Astrocyte (in vitro differentiated cells and primary cell): Measurements from ENCODE around the gene KAT7. TPM values are rescaled to one million over a fixed set of nuclear protein-coding genes. Genes with fewer than 3 reads are reported as not detected.
"Not testable (repeated sequence)": the region's sequence is repeated elsewhere in the genome, so short reads cannot be mapped to it uniquely, and the experiment has no call there.

Source experiments
- DNase-seq: peaks from one replicate; pipeline ENCODE4 v3.0.0-alpha.2; 2010; ENCODE audit warnings: low read depth
- FAIRE-seq: peaks from 2 replicates; lab custom pipeline; 2011; peaks lifted over from hg19 to GRCh38; lab: Jason Lieb, UNC
- H2AFZ ChIP-seq: 2 replicates; pipeline ENCODE4 v1.6.0; 2012; ENCODE audit warnings: low read depth, low read length, inconsistent platforms
- H3K27ac ChIP-seq: 2 replicates; pipeline ENCODE4 v1.5.1; 2011; ENCODE audit warnings: low read depth, low read length, inconsistent platforms
- H3K27me3 ChIP-seq: 2 replicates; pipeline ENCODE4 v1.6.0; 2011; ENCODE audit warnings: low read length, inconsistent platforms; ENCODE audit not compliant: insufficient read depth
- H3K36me3 ChIP-seq: 2 replicates; pipeline ENCODE4 v1.5.1; 2011; ENCODE audit warnings: low read length, inconsistent platforms; ENCODE audit not compliant: insufficient read depth
- H3K4me1 ChIP-seq: 2 replicates; pipeline ENCODE4 v1.5.1; 2011; ENCODE audit warnings: low read length, inconsistent platforms; ENCODE audit not compliant: insufficient read depth
- H3K4me2 ChIP-seq: 2 replicates; pipeline ENCODE4 v1.6.0; 2012; ENCODE audit warnings: low read length, inconsistent platforms
- H3K4me3 ChIP-seq: 2 replicates; pipeline ENCODE4 v1.5.1; 2011; ENCODE audit warnings: low read depth, mild to moderate bottlenecking, low read length, inconsistent platforms; ENCODE audit not compliant: insufficient read depth
- H3K79me2 ChIP-seq: 2 replicates; pipeline ENCODE4 v1.6.0; 2012; ENCODE audit warnings: mild to moderate bottlenecking, low read length, inconsistent platforms; ENCODE audit not compliant: insufficient read depth
- H3K9ac ChIP-seq: 2 replicates; pipeline ENCODE4 v1.6.0; 2012; ENCODE audit warnings: mild to moderate bottlenecking, low read length, inconsistent platforms
- H3K9me3 ChIP-seq: 2 replicates; pipeline ENCODE4 v1.5.1; 2012; ENCODE audit warnings: low read depth, mild to moderate bottlenecking, low read length, inconsistent platforms; ENCODE audit not compliant: insufficient read depth
- H4K20me1 ChIP-seq: 2 replicates; pipeline ENCODE4 v1.6.0; 2012; ENCODE audit warnings: low read length, inconsistent platforms; ENCODE audit not compliant: insufficient read depth
- H3K27ac Mint-ChIP-seq: one replicate; pipeline ENCODE4 v1.8.0; 2021; ENCODE audit warnings: mild to moderate bottlenecking, mixed read lengths; ENCODE audit not compliant: unreplicated experiment
- H3K27me3 Mint-ChIP-seq: one replicate; pipeline ENCODE4 v1.8.0; 2021; ENCODE audit warnings: low read depth, mixed read lengths; ENCODE audit not compliant: unreplicated experiment
- H3K36me3 Mint-ChIP-seq: one replicate; pipeline ENCODE4 v1.8.0; 2021; ENCODE audit warnings: low read depth, mixed read lengths; ENCODE audit not compliant: unreplicated experiment
- H3K4me1 Mint-ChIP-seq: one replicate; pipeline ENCODE4 v1.8.0; 2021; ENCODE audit warnings: low read depth, mixed read lengths; ENCODE audit not compliant: unreplicated experiment
- H3K4me3 Mint-ChIP-seq: one replicate; pipeline ENCODE4 v1.8.0; 2021; ENCODE audit warnings: mild to moderate bottlenecking, moderate library complexity, mixed read lengths; ENCODE audit not compliant: unreplicated experiment
- H3K9me3 Mint-ChIP-seq: one replicate; pipeline ENCODE4 v1.8.0; 2021; ENCODE audit warnings: mild to moderate bottlenecking, mixed read lengths; ENCODE audit not compliant: unreplicated experiment
- EZH2 ChIP-seq: IDR thresholded peaks from 2 replicates; pipeline ENCODE4 v1.6.1; 2012; ENCODE audit warnings: mild to moderate bottlenecking, low read length, inconsistent platforms; ENCODE audit not compliant: insufficient read depth
- total RNA-seq: library from RNA; stranded (reverse); gene quantifications from 2 replicates; pipeline ENCODE4 v1.2.1, GENCODE V29; 2021
- TF ChIP-seq, protein P1 (sequence below): IDR thresholded peaks from 2 replicates; pipeline ENCODE4 v1.5.1; 2011; ENCODE audit warnings: low read depth, mild to moderate bottlenecking, inconsistent platforms, low read length, moderate library complexity; ENCODE audit not compliant: insufficient read depth

KAT7 gene
- total RNA-seq, 1 donor from 2014 or later = 42.0 TPM

- Histone ChIP-seq H3K79me2 (no peaks in the 10 kb centered on the region), H3K9ac (no peak overlapping the region), H3K9me3 (no peaks in the 10 kb centered on the region), H3K4me2 (no peak overlapping the region), H3K36me3 (no peaks in the 10 kb centered on the region), H3K27ac (no peak overlapping the region), H3K27me3 (no peaks in the 10 kb centered on the region), H3K4me3 (no peak overlapping the region), H4K20me1 (peaks cover under 1% of the 10 kb centered on the region), H2AFZ (no peak overlapping the region), H3K4me1 (no peaks in the 10 kb centered on the region)
- DNase-seq (no peak), FAIRE-seq (no peak)
- Mint-ChIP-seq H3K4me1 (no peaks in the 10 kb centered on the region), H3K4me3 (no peak overlapping the region), H3K27ac (no peak overlapping the region), H3K27me3 (no peaks in the 10 kb centered on the region), H3K9me3 (peaks cover 2% of the 10 kb centered on the region), H3K36me3 (no peaks in the 10 kb centered on the region)
- TF ChIP-seq EZH2 = no peak
- TF ChIP-seq, protein P1, sequence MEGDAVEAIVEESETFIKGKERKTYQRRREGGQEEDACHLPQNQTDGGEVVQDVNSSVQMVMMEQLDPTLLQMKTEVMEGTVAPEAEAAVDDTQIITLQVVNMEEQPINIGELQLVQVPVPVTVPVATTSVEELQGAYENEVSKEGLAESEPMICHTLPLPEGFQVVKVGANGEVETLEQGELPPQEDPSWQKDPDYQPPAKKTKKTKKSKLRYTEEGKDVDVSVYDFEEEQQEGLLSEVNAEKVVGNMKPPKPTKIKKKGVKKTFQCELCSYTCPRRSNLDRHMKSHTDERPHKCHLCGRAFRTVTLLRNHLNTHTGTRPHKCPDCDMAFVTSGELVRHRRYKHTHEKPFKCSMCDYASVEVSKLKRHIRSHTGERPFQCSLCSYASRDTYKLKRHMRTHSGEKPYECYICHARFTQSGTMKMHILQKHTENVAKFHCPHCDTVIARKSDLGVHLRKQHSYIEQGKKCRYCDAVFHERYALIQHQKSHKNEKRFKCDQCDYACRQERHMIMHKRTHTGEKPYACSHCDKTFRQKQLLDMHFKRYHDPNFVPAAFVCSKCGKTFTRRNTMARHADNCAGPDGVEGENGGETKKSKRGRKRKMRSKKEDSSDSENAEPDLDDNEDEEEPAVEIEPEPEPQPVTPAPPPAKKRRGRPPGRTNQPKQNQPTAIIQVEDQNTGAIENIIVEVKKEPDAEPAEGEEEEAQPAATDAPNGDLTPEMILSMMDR = no peak
These were observed 31.2 kb upstream of the KAT7 start for GRCh38 chr17:49757151-49757777.

GRCh38 chr17:49758464-49759010 is 29.9 kb upstream of the KAT7 start:
- not testable (repeated sequence) for H3K27me3 ChIP-seq, H3K36me3 ChIP-seq, DNase-seq, H4K20me1 ChIP-seq, H3K4me1 Mint-ChIP-seq, H3K9me3 Mint-ChIP-seq, H3K9me3 ChIP-seq, FAIRE-seq, H3K79me2 ChIP-seq, H3K4me2 ChIP-seq, H3K27ac ChIP-seq, H3K4me3 ChIP-seq, H3K4me1 ChIP-seq, H3K9ac ChIP-seq, H3K4me3 Mint-ChIP-seq, H2AFZ ChIP-seq, H3K27me3 Mint-ChIP-seq, H3K36me3 Mint-ChIP-seq
- H3K27ac Mint-ChIP-seq = peak overlapping the region; percentile 41

DNA sequence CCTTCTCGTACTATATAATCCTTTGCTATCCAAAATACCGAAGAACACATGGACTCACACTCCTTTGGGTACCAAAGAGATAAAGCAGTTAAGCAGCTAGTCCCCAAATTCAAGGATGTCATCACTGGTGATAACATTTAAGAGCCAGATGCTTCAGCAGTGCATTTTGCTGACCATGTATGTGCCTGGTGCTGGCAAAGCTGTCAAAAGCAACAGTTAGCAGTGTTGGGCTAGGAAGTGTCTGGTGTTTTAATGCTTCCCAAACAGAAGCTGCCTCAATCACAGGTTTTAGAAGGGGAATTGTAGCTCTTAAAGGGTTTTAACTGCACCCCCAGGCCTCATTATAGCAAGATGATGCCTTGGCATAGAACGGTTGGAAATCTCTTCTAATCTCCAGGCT is 29.3 kb upstream of the KAT7 start:
- Mint-ChIP-seq H3K36me3 (no peaks in the 10 kb centered on the region), H3K4me3 (no peak overlapping the region), H3K27me3 (no peaks in the 10 kb centered on the region), H3K4me1 (no peaks in the 10 kb centered on the region), H3K9me3 (no peaks in the 10 kb centered on the region), H3K27ac (no peak overlapping the region)
- Histone ChIP-seq H2AFZ (no peak overlapping the region), H3K9me3 (no peaks in the 10 kb centered on the region), H3K27me3 (peaks cover 6% of the 10 kb centered on the region), H3K9ac (no peak overlapping the region), H3K79me2 (no peaks in the 10 kb centered on the region), H3K4me2 (no peak overlapping the region), H3K4me1 (peaks cover 10% of the 10 kb centered on the region), H3K4me3 (no peak overlapping the region), H4K20me1 (peaks cover 9% of the 10 kb centered on the region), H3K27ac (no peak overlapping the region), H3K36me3 (no peaks in the 10 kb centered on the region)
- TF ChIP-seq EZH2 = no peak
- TF ChIP-seq, protein P1 = no peak
- FAIRE-seq = no peak
- no peak for DNase-seq
